Measurements from ENCODE around the gene EIF5. TPM values are rescaled to one million over a fixed set of nuclear protein-coding genes. Genes with fewer than 3 reads are reported as not detected.

Gene EIF5
- total RNA-seq, 1 experiment from 2014 or later: 63.7 TPM

- no peak for DNase-seq (ENCODE audit: low spot score)
Observed at GRCh38 chr14:103310576-103311095, 23.4 kb upstream of the EIF5 start.

- no peak for DNase-seq (ENCODE audit: low spot score)
Observed at GRCh38 chr14:103311171-103311997, 22.7 kb upstream of the EIF5 start.

GRCh38 chr14:103312006-103312635, 21.9 kb upstream of the EIF5 start:
- DNase-seq (ENCODE audit: low spot score): no peak

- no peak for DNase-seq (ENCODE audit: low spot score)
Observed at GRCh38 chr14:103313704-103314103, 20.3 kb upstream of the EIF5 start.

GRCh38 chr14:103314496-103315277, 19.4 kb upstream of the EIF5 start:
- DNase-seq (ENCODE audit: low spot score): no peak

GRCh38 chr14:103315351-103315911, 18.6 kb upstream of the EIF5 start:
- DNase-seq (ENCODE audit: low spot score): no peak

GRCh38 chr14:103315941-103316340, 18.1 kb upstream of the EIF5 start:
- DNase-seq (ENCODE audit: low spot score): no peak

GRCh38 chr14:103316721-103317121, 17.3 kb upstream of the EIF5 start:
- DNase-seq (ENCODE audit: low spot score): no peak

- DNase-seq (ENCODE audit: low spot score): no peak
Observed at GRCh38 chr14:103317251-103317650, 16.8 kb upstream of the EIF5 start.

GRCh38 chr14:103317976-103318580, 16.0 kb upstream of the EIF5 start:
- DNase-seq (ENCODE audit: low spot score): no peak

GRCh38 chr14:103318750-103319419, 15.2 kb upstream of the EIF5 start:
- DNase-seq (ENCODE audit: low spot score): no peak

GRCh38 chr14:103319422-103319821, 14.6 kb upstream of the EIF5 start:
- DNase-seq (ENCODE audit: low spot score): no peak

- no peak for DNase-seq (ENCODE audit: low spot score)
Observed at GRCh38 chr14:103326078-103326477, 8.0 kb upstream of the EIF5 start.

- DNase-seq (ENCODE audit: low spot score): no peak
Observed at GRCh38 chr14:103328941-103329340, 5.1 kb upstream of the EIF5 start.

- DNase-seq (ENCODE audit: low spot score): peak; percentile 31
Observed at GRCh38 chr14:103329401-103330347, 4.4 kb upstream of the EIF5 start.

GRCh38 chr14:103330536-103330935, 3.5 kb upstream of the EIF5 start:
- no peak for DNase-seq (ENCODE audit: low spot score)

- no peak for DNase-seq (ENCODE audit: low spot score)
Observed at GRCh38 chr14:103332143-103332919, 1.7 kb upstream of the EIF5 start.

Measured in HT-29 (cell line).